ENCODE measurements around the gene EXO5.

EXO5 gene

GRCh38 chr1:40531381-40532061 is 23.0 kb downstream of the EXO5 start, which contains the start of gene ZNF684:
Gene ZNF684, plus strand, starts transcription at chr1:40531637. Its CDS starts 1,530 bp downstream, at chr1:40533167.
- TF ChIP-seq CTCF (IDR thresholded peaks at IDR 0.05; ENCODE audit: poor library complexity, severe bottlenecking) = no peak
- ATAC-seq (ENCODE audit: low read depth) (peak; percentile 99), DNase-seq (ENCODE audit: low spot score) (peak; percentile 89)
- Histone ChIP-seq H3K36me3 (ENCODE audit: low read depth) (peaks cover 5% of the 10 kb centered on the region; the same call in 1 of the 2 replicates), H3K27ac (ENCODE audit: poor library complexity, severe bottlenecking) (peak within 1 kb of the TSS; percentile 40), H3K27me3 (ENCODE audit: insufficient read depth, poor library complexity, severe bottlenecking) (no peaks in the 10 kb centered on the region), H3K4me1 (ENCODE audit: insufficient read depth, poor library complexity, severe bottlenecking) (no peaks in the 10 kb centered on the region), H3K9me3 (ENCODE audit: severe bottlenecking) (no peaks in the 10 kb centered on the region), H3K4me3 (ENCODE audit: severe bottlenecking) (peak within 1 kb of the TSS; percentile 52)

GRCh38 chr1:40532062-40532389 is 23.5 kb downstream of the EXO5 start:
- Histone ChIP-seq H3K27ac (ENCODE audit: poor library complexity, severe bottlenecking) (peak overlapping the region; percentile 40), H3K4me1 (ENCODE audit: insufficient read depth, poor library complexity, severe bottlenecking) (no peaks in the 10 kb centered on the region), H3K36me3 (ENCODE audit: low read depth) (peaks cover 5% of the 10 kb centered on the region; the same call in 1 of the 2 replicates), H3K9me3 (ENCODE audit: severe bottlenecking) (no peaks in the 10 kb centered on the region), H3K4me3 (ENCODE audit: severe bottlenecking) (peak overlapping the region; percentile 52), H3K27me3 (ENCODE audit: insufficient read depth, poor library complexity, severe bottlenecking) (no peaks in the 10 kb centered on the region)
- ATAC-seq (ENCODE audit: low read depth) (no peak), DNase-seq (ENCODE audit: low spot score) (no peak)
- no peak for TF ChIP-seq CTCF (IDR thresholded peaks at IDR 0.05; ENCODE audit: poor library complexity, severe bottlenecking)

- Histone ChIP-seq H3K4me1 (ENCODE audit: insufficient read depth, poor library complexity, severe bottlenecking) (no peaks in the 10 kb centered on the region), H3K27me3 (ENCODE audit: insufficient read depth, poor library complexity, severe bottlenecking) (no peaks in the 10 kb centered on the region), H3K4me3 (ENCODE audit: severe bottlenecking) (no peak overlapping the region), H3K9me3 (ENCODE audit: severe bottlenecking) (no peaks in the 10 kb centered on the region), H3K27ac (ENCODE audit: poor library complexity, severe bottlenecking) (no peak overlapping the region), H3K36me3 (ENCODE audit: low read depth) (peaks cover 5% of the 10 kb centered on the region; the same call in 1 of the 2 replicates)
- TF ChIP-seq CTCF (IDR thresholded peaks at IDR 0.05; ENCODE audit: poor library complexity, severe bottlenecking) = peak; percentile 77
- ATAC-seq (ENCODE audit: low read depth) (no peak), DNase-seq (ENCODE audit: low spot score) (no peak)
Measured at GRCh38 chr1:40532844-40533424, 24.4 kb downstream of the EXO5 start.

GRCh38 chr1:40534589-40534988 is 26.0 kb downstream of the EXO5 start:
- H3K27ac ChIP-seq (ENCODE audit: poor library complexity, severe bottlenecking) = no peak overlapping the region
- peaks cover 5% of the 10 kb centered on the region; the same call in 1 of the 2 replicates for H3K36me3 ChIP-seq (ENCODE audit: low read depth)
- TF ChIP-seq CTCF (IDR thresholded peaks at IDR 0.05; ENCODE audit: poor library complexity, severe bottlenecking) = no peak
- no peaks in the 10 kb centered on the region for H3K4me1 ChIP-seq (ENCODE audit: insufficient read depth, poor library complexity, severe bottlenecking)
- no peaks in the 10 kb centered on the region for H3K27me3 ChIP-seq (ENCODE audit: insufficient read depth, poor library complexity, severe bottlenecking)
- no peak for DNase-seq (ENCODE audit: low spot score)
- H3K4me3 ChIP-seq (ENCODE audit: severe bottlenecking) = no peak overlapping the region
- no peaks in the 10 kb centered on the region for H3K9me3 ChIP-seq (ENCODE audit: severe bottlenecking)
- no peak for ATAC-seq (ENCODE audit: low read depth)

- no peaks in the 10 kb centered on the region for H3K4me1 ChIP-seq (ENCODE audit: insufficient read depth, poor library complexity, severe bottlenecking)
- DNase-seq (ENCODE audit: low spot score) = no peak
- ATAC-seq (ENCODE audit: low read depth) = no peak
- H3K9me3 ChIP-seq (ENCODE audit: severe bottlenecking) = no peaks in the 10 kb centered on the region
- no peak for TF ChIP-seq CTCF (IDR thresholded peaks at IDR 0.05; ENCODE audit: poor library complexity, severe bottlenecking)
- H3K27ac ChIP-seq (ENCODE audit: poor library complexity, severe bottlenecking) = no peak overlapping the region
- peaks cover 5% of the 10 kb centered on the region; the same call in 1 of the 2 replicates for H3K36me3 ChIP-seq (ENCODE audit: low read depth)
- no peaks in the 10 kb centered on the region for H3K27me3 ChIP-seq (ENCODE audit: insufficient read depth, poor library complexity, severe bottlenecking)
- H3K4me3 ChIP-seq (ENCODE audit: severe bottlenecking) = no peak overlapping the region
Measured at GRCh38 chr1:40535732-40536131, 27.2 kb downstream of the EXO5 start.
